A549 treated with CORT108297 at 1 μM for 4 hours (cell line): Measurements from ENCODE around the gene PTRHD1. TPM values are rescaled to one million over a fixed set of nuclear protein-coding genes. Genes with fewer than 3 reads are reported as not detected.

Experiments
- total RNA-seq: library from RNA; stranded (reverse); fragments of 200-300 nt; extraction: Qiagen RNA extraction; gene quantifications from 5 replicates; pipeline ENCODE4 v1.2.3, GENCODE V29; 2022

PTRHD1 gene, protein sequence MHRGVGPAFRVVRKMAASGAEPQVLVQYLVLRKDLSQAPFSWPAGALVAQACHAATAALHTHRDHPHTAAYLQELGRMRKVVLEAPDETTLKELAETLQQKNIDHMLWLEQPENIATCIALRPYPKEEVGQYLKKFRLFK
- 46.1 to 63.9 TPM (median 59.6 TPM) in 5 replicates for total RNA-seq

DNA sequence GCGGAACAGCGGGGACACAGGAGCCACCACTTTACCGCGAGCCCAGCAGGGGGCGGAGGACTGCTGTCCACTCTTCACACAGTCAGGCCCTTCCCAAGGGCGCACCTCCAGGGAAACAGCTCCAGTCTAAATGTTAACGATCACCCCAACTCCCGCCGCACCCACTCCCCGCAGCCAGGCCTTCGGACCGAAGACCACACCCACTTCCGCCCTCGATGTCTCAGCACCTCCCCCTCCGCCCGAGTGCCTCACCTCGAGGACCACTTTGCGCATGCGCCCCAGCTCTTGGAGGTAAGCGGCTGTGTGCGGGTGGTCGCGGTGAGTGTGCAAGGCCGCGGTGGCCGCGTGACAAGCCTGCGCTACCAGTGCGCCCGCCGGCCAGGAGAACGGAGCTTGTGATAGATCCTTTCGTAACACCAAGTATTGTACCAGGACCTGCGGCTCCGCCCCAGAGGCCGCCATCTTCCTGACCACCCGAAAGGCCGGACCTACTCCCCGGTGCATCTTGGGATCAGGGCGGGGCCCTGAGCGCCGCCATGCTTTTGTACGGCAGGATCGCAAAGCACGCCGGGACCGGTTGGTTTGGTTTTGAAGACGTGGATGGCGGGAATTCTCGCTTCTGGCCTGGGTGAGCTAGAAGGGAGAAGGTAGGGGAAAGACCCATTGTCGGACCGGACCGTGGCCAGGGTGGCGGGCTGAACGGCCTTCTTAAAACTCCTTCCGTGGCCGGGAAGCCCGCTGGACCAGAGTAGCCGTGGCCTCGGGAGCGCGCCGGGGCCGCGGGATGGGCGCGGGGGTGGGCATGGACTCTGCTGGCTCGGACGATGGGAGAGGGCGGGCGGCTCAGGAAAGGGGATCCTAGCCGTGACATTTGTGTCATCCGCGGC lies at the start of gene PTRHD1, which contains the start of gene CENPO:
Gene PTRHD1, minus strand, starts transcription at position 518 of the 887 bp plus-strand sequence. Its CDS starts 14 bp downstream, at position 504.
Gene CENPO, plus strand, starts transcription at position 552 of the 887 bp plus-strand sequence. CDS start 495 bp downstream, outside the sequence.

Other genes with a start within 250 kb of the PTRHD1 start
- 40.7 to 51.6 TPM (median 44.5 TPM) in 5 replicates for gene CENPO, start within 50 bp of the PTRHD1 start, total RNA-seq
- gene ADCY3, start 126.8 kb upstream of the PTRHD1 start, total RNA-seq: 68.6 to 88.7 TPM (median 78.5 TPM) in 5 replicates
- gene DNAJC27, start 178.6 kb upstream of the PTRHD1 start, total RNA-seq: 1.2 to 2.1 TPM (median 2.0 TPM) in 5 replicates
- 12.8 to 15.3 TPM (median 13.5 TPM) in 5 replicates for gene EFR3B, start 248.7 kb upstream of the PTRHD1 start, total RNA-seq